DOHH2 (cell line): ENCODE measurements around the gene LRRC61.

Experiments used
- H3F3A ChIP-seq: fragments of 200-600 bp; sonication (generic), shearing (Covaris generic); 2 replicates; pipeline ENCODE4 v1.6.0; 2016; ENCODE audit warnings: antibody characterized with exemption, mild to moderate bottlenecking; ENCODE audit not compliant: control insufficient read depth, insufficient read depth
- H3K27ac ChIP-seq: fragments of 200-600 bp; sonication (generic); 2 replicates; pipeline ENCODE4 v1.5.1; 2014; ENCODE audit warnings: low read depth, mild to moderate bottlenecking, low read length, moderate library complexity
- H3K27me3 ChIP-seq: fragments of 200-600 bp; sonication (generic); 2 replicates; pipeline ENCODE4 v1.6.1; 2014; ENCODE audit warnings: mild to moderate bottlenecking, low read length, mixed read lengths; ENCODE audit not compliant: control insufficient read depth
- H3K36me3 ChIP-seq: fragments of 200-600 bp; sonication (generic); 2 replicates; pipeline ENCODE4 v1.6.1; 2014; ENCODE audit warnings: mild to moderate bottlenecking, low read length, moderate library complexity, mixed read lengths; ENCODE audit not compliant: control insufficient read depth
- H3K4me1 ChIP-seq: fragments of 200-600 bp; sonication (generic); 2 replicates; pipeline ENCODE4 v1.6.1; 2014; ENCODE audit warnings: mild to moderate bottlenecking, low read length, mixed read lengths; ENCODE audit not compliant: control insufficient read depth
- H3K4me2 ChIP-seq: fragments of 200-600 bp; sonication (generic); 2 replicates; pipeline ENCODE4 v1.6.0; 2014; ENCODE audit warnings: mild to moderate bottlenecking, low read length, moderate library complexity
- H3K4me3 ChIP-seq: fragments of 200-600 bp; sonication (generic); 2 replicates; pipeline ENCODE4 v1.5.1; 2014; ENCODE audit warnings: mild to moderate bottlenecking, low read length, mixed read lengths
- H3K79me2 ChIP-seq: fragments of 200-600 bp; sonication (generic); 2 replicates; pipeline ENCODE4 v1.6.1; 2014; ENCODE audit warnings: mild to moderate bottlenecking, low read length, mixed read lengths; ENCODE audit not compliant: control insufficient read depth
- H3K9me2 ChIP-seq: fragments of 200-600 bp; sonication (generic); replicated peaks from 2 replicates; pipeline ENCODE4 v1.6.1; 2014; ENCODE audit warnings: mild to moderate bottlenecking, low read length, mixed read lengths; ENCODE audit not compliant: control insufficient read depth
- H3K9me3 ChIP-seq: fragments of 200-600 bp; sonication (generic); 2 replicates; pipeline ENCODE4 v1.6.1; 2014; ENCODE audit warnings: antibody characterized with exemption, low read length, mixed read lengths; ENCODE audit not compliant: control insufficient read depth, insufficient read depth
- H4K20me1 ChIP-seq: fragments of 200-600 bp; sonication (generic); 2 replicates; pipeline ENCODE4 v1.6.0; 2014; ENCODE audit warnings: low read depth, mild to moderate bottlenecking, antibody characterized with exemption, low read length, moderate library complexity; ENCODE audit not compliant: control insufficient read depth, insufficient read depth
- CTCF ChIP-seq: fragments of 200-600 bp; sonication (generic); IDR thresholded peaks from one replicate; pipeline ENCODE4 v1.5.1; 2014; ENCODE audit warnings: antibody characterized with exemption, mild to moderate bottlenecking, low read depth, low read length; ENCODE audit not compliant: poor library complexity, severe bottlenecking
- EZH2phosphoT487 ChIP-seq: fragments of 200-600 bp; sonication (generic); IDR thresholded peaks from 2 replicates; pipeline ENCODE4 v1.6.1; 2017; ENCODE audit warnings: borderline replicate concordance, mild to moderate bottlenecking, antibody characterized with exemption, low read length, moderate library complexity, mixed read lengths

LRRC61 gene

DNA sequence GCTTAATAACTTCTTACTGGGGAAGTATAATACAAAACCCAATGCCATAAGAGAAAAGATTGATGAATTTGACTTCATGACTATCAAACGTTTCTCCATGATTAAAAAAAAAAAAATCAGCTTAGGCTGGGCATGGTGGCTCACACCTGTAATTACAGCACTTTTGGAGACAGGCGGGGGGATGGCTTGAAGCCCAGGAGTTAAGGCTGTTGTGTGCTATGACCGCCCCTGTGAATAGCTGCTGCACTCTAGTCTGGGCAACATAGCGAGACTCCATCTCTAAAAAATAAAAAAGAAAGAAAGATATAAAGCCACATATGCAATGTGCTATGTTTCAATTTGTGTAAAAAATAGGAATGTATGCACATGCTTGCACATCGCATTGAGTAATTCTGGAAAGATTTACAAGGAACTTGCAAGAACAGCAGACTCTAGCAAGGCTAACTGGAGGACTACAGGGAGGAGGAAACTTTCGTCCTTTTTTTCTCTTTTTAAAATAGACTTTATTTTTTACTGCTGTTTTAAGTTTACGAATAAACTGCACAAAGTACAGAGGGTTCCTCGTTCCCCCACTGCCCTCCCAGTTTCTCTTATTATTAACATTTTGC lies 28.5 kb downstream of the LRRC61 start:
- Histone ChIP-seq H3K36me3 (no peaks in the 10 kb centered on the region), H3K4me2 (no peak overlapping the region)

DNA sequence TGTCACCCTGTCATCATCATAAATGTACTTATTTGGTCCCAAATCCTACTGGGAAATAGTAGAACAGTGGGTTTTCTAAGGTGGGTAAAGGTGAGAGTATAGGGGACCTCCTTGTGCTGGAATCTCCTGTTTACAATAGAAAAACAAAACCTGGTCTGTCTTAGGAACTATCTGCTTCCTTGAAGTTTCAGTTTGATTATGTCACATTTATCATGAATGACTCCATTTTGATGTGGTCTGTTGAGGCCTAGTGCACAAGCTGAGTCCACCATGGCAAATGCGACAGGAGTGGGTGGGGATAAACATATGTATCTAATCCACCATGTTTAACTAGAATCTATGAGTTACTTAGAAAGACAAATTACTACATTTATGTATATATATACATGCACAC lies 32.5 kb downstream of the LRRC61 start:
- no peak for TF ChIP-seq EZH2phosphoT487
- TF ChIP-seq CTCF: no peak
- Histone ChIP-seq H4K20me1 (no peaks in the 10 kb centered on the region), H3K27me3 (no peaks in the 10 kb centered on the region), H3K27ac (no peak overlapping the region), H3F3A (peaks cover 24% of the 10 kb centered on the region), H3K9me3 (no peaks in the 10 kb centered on the region), H3K4me1 (peaks cover 35% of the 10 kb centered on the region), H3K4me3 (no peak overlapping the region), H3K36me3 (no peaks in the 10 kb centered on the region), H3K4me2 (no peak overlapping the region), H3K9me2 (no peaks in the 10 kb centered on the region), H3K79me2 (no peaks in the 10 kb centered on the region)

More for the DNA sequence above, 28.5 kb downstream of the LRRC61 start:
- TF ChIP-seq CTCF: no peak
- no peak for TF ChIP-seq EZH2phosphoT487
- peaks cover 5% of the 10 kb centered on the region; the same call in 1 of the 2 replicates for H3F3A ChIP-seq
- H3K9me2 ChIP-seq: no peaks in the 10 kb centered on the region
- H4K20me1 ChIP-seq: no peaks in the 10 kb centered on the region
- no peaks in the 10 kb centered on the region; the same call in 1 of the 2 replicates for H3K27me3 ChIP-seq
- H3K79me2 ChIP-seq: no peaks in the 10 kb centered on the region
- H3K9me3 ChIP-seq: no peaks in the 10 kb centered on the region
- H3K4me1 ChIP-seq: peaks cover 19% of the 10 kb centered on the region
- H3K27ac ChIP-seq: no peak overlapping the region
- no peak overlapping the region for H3K4me3 ChIP-seq

DNA sequence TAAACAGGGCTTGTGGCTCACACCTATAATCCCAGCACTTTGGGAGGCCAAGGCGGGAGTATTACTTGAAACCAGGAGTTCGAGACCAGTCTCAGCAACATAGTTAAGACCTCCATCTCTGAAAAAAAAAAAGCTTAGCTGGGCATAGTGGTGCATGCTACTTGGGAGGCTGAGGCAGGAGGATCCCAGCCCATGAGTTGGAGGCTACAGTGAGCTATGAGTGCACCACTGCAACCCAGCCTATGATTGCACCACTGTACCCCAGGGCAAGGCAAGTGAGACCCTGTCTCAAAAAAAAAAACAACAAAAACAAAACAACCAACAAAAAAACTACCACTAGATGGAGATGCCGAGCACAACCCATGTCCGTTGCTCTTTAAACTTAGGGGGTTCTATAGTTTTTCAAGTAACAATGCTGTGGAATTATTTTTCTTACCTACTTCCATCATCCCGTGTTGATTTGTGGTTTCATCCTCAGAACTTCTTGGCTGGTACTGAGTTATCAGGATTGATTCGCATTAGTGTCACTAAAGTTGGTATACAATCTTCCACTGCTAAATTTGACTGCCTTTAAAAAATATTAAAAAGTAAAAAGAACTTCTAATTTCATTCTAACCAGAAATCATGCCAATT lies 33.2 kb downstream of the LRRC61 start:
- H3K79me2 ChIP-seq: no peaks in the 10 kb centered on the region
- H3K4me2 ChIP-seq: peak overlapping the region; percentile 40
- H3K4me1 ChIP-seq: peaks cover 38% of the 10 kb centered on the region
- no peaks in the 10 kb centered on the region for H3K27me3 ChIP-seq
- TF ChIP-seq CTCF (peak; percentile 93), EZH2phosphoT487 (no peak)
- H3K27ac ChIP-seq: no peak overlapping the region
- H3K9me3 ChIP-seq: no peaks in the 10 kb centered on the region
- no peak overlapping the region for H3K4me3 ChIP-seq
- no peaks in the 10 kb centered on the region for H3K36me3 ChIP-seq
- no peaks in the 10 kb centered on the region for H4K20me1 ChIP-seq
- H3K9me2 ChIP-seq: no peaks in the 10 kb centered on the region
- H3F3A ChIP-seq: peaks cover 24% of the 10 kb centered on the region
